ENCODE measurements around the gene CCSER1.
"Not testable (repeated sequence)": the region's sequence is repeated elsewhere in the genome, so short reads cannot be mapped to it uniquely, and the experiment has no call there.

CCSER1 gene

DNA sequence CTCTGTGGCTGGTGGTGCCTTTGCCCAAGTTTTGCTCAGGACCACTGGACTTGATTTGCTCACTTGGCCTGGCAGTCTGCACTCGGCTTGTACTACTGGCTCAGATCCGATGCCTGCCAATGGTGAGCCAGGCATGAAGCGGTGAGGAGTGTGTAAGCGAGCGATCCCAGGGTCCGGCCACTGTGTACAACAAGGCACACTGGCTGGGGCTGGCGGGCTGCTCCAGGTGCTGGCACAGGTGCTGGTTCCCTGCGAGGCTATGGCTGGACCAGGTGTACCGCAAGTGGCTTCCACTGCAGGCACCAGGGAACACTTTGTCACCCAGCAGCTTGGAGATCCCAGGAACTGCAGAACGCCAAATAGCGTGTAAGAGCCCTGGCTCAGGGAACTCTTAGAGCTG, 329.7 kb downstream of the CCSER1 start:
- no peak for DNase-seq

- DNase-seq: no peak
Observed at GRCh38 chr4:90457817-90458216, 330.6 kb downstream of the CCSER1 start.

DNA sequence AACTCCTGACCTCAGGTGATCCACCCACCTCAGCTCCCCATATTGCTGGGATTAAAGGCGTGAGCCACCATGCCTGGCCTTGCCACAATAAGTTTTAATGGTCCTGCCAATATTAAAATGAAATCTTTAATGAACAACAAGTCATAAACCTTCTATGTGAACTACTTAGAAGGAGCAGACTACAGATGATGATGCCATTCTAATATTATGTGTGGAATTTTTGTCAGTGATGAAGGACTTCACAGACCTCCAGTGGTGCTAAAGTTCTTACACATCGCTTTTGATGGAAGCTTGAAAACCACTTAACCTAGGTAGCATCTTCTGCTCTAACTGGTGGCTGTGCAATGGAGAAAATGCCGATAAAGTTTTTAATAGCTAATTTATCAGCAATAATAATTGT, 331.4 kb downstream of the CCSER1 start:
- DNase-seq: no peak

DNA sequence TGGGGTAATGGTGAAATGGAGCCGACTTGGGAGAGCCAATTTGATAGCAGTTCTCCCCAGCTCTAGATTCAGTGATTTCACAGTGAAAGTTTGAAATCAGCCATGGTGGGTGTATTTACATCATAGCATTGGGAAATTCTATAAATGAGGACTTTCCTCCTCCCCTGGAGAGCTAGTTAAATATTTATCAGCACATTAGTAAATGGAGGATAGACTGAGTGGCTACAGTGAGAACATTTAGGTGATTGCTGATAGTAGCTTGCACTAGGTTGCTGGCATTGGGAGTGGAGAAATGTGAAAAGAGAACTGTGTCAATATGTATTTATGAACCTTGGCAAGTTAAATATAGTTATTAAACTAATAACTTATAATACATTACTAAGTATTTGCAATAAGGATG, 347.3 kb downstream of the CCSER1 start:
- no peak for DNase-seq

- no peak for DNase-seq
Observed at GRCh38 chr4:90476019-90476418, 348.8 kb downstream of the CCSER1 start.

DNA sequence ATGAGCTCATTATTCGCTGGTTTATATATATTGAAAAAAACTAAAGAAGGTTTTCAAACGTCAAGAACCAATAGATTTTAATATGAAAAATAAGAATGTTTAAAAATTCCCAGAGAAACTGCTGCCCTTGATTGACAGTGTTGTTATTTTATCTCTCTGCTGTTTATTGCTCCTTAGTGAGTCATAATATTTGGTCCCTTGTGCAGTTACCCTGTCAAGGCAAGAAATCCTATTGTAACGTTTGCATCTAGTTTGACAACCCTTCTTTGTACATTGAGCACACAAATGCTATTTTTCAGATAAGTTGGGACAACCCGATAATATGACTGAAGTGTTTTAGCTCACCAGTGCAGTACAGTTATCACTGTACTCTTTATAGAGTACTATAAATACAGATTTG, 349.4 kb downstream of the CCSER1 start:
- DNase-seq: no peak

- DNase-seq: not testable (repeated sequence)
Observed at GRCh38 chr4:90484894-90485293, 357.7 kb downstream of the CCSER1 start.

- DNase-seq: no peak
Observed at GRCh38 chr4:90486346-90486745, 359.2 kb downstream of the CCSER1 start.

DNA sequence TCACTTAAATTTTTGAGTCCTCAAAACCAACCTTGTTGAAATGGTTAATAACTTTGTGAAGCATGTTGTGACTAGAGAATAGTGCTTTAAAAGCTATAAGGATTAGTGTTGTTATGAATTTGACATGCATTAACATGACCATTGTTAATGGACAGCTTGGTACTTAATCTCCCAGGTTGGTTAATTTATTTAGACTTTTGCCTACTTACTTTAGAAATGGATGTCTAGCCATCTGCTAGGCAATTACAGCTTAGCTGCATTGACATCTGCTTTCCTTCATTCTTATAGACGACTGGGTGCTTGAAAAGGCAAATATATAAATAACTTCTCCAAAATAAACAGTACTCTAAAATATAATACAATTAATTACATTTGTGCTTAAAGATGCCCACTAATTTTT, 368.0 kb downstream of the CCSER1 start:
- no peak for DNase-seq

- no peak for DNase-seq
Observed at GRCh38 chr4:90495936-90496335, 368.7 kb downstream of the CCSER1 start.

- DNase-seq: no peak
Observed at GRCh38 chr4:90498175-90498574, 371.0 kb downstream of the CCSER1 start.

GRCh38 chr4:90503677-90504076, 376.5 kb downstream of the CCSER1 start:
- DNase-seq: no peak

DNA sequence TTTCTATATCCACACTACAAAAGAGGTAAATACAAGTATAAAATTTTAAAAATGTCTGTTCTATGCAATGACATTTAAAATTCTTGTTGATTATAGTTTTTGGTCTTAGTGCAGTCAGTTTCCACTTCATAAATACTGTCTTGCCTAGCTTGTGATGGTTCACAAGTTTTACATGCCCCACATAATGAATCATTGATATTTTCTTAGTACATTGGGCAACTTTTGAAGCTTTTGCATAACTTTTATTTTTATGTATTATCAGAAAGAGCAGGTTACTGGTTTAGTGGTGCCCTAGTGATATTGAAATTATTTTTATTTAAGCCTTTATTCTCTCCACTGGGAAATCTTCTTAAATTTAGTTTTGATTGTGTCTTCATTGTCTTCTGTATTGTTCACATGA, 388.0 kb downstream of the CCSER1 start:
- DNase-seq: no peak

DNA sequence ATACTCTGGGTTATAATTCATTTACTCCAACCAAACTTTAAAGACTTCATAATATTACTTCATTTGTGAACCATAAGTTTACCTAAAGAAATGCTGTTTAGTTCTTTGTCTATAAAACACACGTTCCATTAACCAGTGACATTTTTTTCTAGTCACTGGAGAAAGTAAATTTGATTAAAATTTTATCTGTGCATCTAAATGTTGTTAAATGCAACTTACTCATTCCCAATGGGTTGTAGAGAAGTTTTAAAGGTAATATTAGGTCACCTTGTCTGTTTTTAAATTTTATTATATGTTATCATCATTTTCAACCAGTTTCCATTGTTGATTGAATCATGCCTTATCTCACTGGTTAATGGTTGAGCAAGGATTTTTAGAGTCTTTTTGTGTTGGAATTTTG, 401.4 kb downstream of the CCSER1 start:
- no peak for DNase-seq

- no peak for DNase-seq
Observed at GRCh38 chr4:90536408-90536807, 409.2 kb downstream of the CCSER1 start.

DNA sequence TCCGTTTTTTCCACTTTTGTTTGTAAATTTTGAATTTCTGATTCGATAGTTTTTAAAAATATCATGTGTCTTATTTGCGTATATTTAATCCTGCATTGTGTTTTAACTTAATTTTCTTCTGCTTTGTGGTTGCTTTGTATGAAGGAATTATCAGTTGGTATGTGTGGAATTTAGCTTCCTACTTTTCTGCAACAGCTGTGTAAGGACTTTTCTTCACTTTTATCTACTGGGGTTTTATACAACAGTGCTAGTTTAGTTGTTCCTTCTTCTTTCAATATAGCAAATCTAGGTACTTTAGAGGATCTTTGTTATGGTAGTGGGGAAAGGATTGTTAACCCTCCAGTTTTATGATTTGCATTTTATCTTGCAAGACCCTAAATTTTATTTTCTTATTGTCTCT, 410.3 kb downstream of the CCSER1 start:
- DNase-seq: no peak

DNA sequence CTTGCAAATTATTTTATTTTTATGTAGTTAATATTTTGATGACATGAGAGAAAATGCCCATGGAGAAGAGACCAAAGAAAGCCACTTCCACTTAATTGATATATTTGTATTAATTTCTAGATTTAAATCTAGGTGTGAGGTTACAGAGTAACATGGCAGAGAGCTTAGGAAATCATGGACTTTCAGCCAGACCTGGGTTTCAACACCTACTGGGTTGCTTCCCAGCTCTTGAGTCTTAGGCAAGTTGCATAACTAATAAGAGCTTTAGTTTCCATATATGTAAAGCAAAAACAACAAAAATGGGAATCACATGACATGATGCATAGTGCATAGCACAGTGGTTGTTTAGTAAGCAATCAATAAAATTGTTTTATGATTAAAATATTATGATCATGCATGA, 413.3 kb downstream of the CCSER1 start:
- no peak for DNase-seq

DNA sequence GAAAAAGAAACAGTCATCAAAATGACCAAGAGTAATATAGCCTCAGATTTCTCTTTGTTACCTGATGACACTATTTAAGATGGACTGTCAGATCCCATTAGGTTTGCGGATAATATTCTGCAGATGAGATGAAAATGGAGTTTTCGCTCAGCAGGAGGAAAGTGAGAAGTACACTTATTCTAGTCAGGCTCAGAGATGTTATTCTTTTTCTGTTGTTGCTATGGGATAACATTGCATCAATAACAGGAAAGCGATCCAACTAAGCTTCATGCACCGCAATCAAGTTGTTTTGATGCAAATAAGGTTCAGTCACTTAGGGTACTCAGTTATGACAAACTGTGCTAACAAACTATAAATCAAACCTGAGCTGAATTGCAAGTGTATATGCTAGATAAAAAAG, 415.0 kb downstream of the CCSER1 start:
- no peak for DNase-seq

- DNase-seq: no peak
Observed at GRCh38 chr4:90543419-90544170, 416.4 kb downstream of the CCSER1 start.

- DNase-seq: no peak
Observed at GRCh38 chr4:90544532-90545045, 417.4 kb downstream of the CCSER1 start.

DNA sequence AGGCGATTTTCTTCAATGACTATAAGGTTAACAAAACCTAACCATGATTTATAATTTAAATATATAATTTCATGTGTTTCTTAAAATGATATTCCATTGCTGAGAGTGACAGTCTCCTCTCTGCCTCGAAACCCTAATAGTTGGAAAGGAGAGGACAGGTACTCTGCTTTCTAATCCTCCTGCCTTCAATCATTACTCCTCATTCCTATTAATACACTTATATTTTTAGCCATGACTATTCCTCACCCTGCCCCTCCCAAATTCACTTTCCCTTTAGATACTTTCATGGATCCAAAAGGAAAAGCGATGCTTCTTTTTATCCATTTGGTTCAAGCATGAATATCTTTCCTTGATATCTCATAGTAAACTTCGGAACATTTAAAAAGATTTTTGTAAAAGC, 418.2 kb downstream of the CCSER1 start:
- no peak for DNase-seq

GRCh38 chr4:90546114-90546513, 418.9 kb downstream of the CCSER1 start:
- DNase-seq: no peak

- no peak for DNase-seq
Observed at GRCh38 chr4:90570615-90571014, 443.4 kb downstream of the CCSER1 start.

DNA sequence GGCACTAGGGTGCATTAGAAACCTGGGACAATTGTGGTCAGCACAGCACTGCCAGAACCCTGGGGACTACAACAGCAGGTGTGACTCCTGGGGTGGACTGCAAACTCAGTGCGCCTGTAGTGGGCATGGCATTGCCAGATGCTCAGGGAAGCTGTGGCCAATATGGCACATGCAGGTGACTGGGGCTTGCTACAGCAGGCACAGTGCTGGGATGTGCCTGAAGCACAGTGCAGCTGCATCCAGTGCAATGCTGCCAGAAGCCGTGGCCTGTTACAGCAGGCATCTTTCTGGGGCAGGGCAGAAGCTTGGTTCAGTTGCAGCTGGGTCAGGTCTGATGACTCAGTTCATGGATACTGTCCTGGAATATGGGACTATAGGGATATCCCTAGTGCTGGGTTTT, 445.8 kb downstream of the CCSER1 start:
- DNase-seq: no peak

DNA sequence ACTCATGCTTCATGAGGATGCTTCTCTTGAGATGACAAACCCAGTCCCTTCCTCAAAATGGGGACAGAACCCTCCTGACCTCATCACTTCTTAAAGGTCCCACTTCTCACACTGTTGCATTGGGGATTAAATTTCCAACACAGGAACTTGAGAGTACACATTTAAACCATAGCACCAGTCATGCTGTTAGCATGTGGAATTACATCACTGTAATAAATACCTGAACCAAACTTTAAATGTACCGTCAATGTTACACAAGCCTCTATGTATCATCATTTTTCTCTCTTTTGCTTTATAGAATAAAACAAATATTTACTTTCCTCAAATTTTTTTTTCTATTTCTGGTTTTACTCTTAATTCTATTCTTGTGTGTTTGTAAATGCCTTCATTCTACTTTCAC, 448.2 kb downstream of the CCSER1 start:
- DNase-seq: no peak
